Breast epithelium (tissue), 3 donors: Measurements from ENCODE around the gene GAB2.

ENCODE experiments used
- POLR2A ChIP-seq: fragments of 450-650 bp; IDR thresholded peaks from one replicate; pipeline ENCODE4 v1.6.1; 2016; ENCODE audit warnings: antibody characterized with exemption, mild to moderate bottlenecking, moderate library complexity
- TF ChIP-seq, protein P1 (sequence below), 3 donors: fragments of 450-650 bp; IDR thresholded peaks; one replicate each; pipeline ENCODE4 v1.5.1; 2016 to 2017; ENCODE audit warnings: antibody characterized with exemption in 3 of 3, mild to moderate bottlenecking in 3 of 3, moderate library complexity in 3 of 3

GRCh38 chr11:78251083-78251775, 166.4 kb downstream of the GAB2 start:
- no peak for TF ChIP-seq POLR2A
- TF ChIP-seq, protein P1, sequence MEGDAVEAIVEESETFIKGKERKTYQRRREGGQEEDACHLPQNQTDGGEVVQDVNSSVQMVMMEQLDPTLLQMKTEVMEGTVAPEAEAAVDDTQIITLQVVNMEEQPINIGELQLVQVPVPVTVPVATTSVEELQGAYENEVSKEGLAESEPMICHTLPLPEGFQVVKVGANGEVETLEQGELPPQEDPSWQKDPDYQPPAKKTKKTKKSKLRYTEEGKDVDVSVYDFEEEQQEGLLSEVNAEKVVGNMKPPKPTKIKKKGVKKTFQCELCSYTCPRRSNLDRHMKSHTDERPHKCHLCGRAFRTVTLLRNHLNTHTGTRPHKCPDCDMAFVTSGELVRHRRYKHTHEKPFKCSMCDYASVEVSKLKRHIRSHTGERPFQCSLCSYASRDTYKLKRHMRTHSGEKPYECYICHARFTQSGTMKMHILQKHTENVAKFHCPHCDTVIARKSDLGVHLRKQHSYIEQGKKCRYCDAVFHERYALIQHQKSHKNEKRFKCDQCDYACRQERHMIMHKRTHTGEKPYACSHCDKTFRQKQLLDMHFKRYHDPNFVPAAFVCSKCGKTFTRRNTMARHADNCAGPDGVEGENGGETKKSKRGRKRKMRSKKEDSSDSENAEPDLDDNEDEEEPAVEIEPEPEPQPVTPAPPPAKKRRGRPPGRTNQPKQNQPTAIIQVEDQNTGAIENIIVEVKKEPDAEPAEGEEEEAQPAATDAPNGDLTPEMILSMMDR (IDR thresholded peaks at IDR 0.05): no peak
